Stomach smooth muscle (tissue), 2 donors: Measurements from ENCODE around the gene MSRB3.

ENCODE experiments used
- H3K27ac ChIP-seq: one replicate; pipeline ENCODE4 v1.7.0; 2013; ENCODE audit warnings: mild to moderate bottlenecking, low read length, inconsistent platforms
- H3K27me3 ChIP-seq, 2 donors: one replicate each; pipeline ENCODE4 v1.7.0; 2013; ENCODE audit warnings: low read length in 2 of 2; ENCODE audit not compliant: insufficient read depth in 2 of 2, control insufficient read depth in 1 of 2
- H3K36me3 ChIP-seq, 2 donors: one replicate each; pipeline ENCODE4 v1.7.0; 2013; ENCODE audit warnings: low read length in 2 of 2; ENCODE audit not compliant: control insufficient read depth in 2 of 2, insufficient read depth in 2 of 2
- H3K4me1 ChIP-seq: one replicate; pipeline ENCODE4 v1.7.0; 2013; ENCODE audit warnings: low read length; ENCODE audit not compliant: control insufficient read depth, insufficient read depth
- H3K4me3 ChIP-seq, 2 donors: one replicate each; pipeline ENCODE4 v1.7.0; 2013; ENCODE audit warnings: low read length in 2 of 2
- H3K9ac ChIP-seq, 2 donors: one replicate each; pipeline ENCODE4 v1.7.0; 2013; ENCODE audit warnings: low read length in 2 of 2, mild to moderate bottlenecking in 1 of 2
- H3K9me3 ChIP-seq, 2 donors: one replicate each; pipeline ENCODE4 v1.7.0; 2013; ENCODE audit warnings: low read length in 2 of 2; ENCODE audit not compliant: control insufficient read depth in 2 of 2
- donor health status: healthy.
- donor health status: Pancreatic carcinoma.

Gene MSRB3

DNA sequence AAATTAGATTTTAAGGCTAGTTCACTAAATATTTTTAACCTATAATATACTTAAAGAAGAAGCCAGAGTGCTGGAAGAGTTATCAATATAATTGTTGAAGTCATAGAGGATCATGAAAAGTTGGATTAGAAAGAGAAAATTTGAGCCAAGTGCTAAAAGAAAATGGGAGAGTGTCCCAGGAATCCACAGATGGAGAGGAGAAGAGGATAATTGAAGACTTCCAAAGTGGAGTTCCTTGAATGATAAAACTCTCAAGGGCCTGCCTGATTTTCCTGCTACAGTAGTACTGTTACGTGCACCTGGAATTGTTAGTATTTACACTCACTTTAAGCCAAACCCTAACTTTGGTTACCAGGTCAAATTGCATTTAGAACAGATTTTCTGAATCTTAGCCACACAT lies 113.2 kb downstream of the MSRB3 start:
- H3K27me3 ChIP-seq, result no peaks in the 10 kb centered on the region
- H3K9ac ChIP-seq, result no peak overlapping the region
- H3K9me3 ChIP-seq, result no peaks in the 10 kb centered on the region
- no peaks in the 10 kb centered on the region for H3K36me3 ChIP-seq
- no peak overlapping the region for H3K4me3 ChIP-seq
- no peaks in the 10 kb centered on the region for H3K4me1 ChIP-seq
- H3K27ac ChIP-seq, result no peak overlapping the region

DNA sequence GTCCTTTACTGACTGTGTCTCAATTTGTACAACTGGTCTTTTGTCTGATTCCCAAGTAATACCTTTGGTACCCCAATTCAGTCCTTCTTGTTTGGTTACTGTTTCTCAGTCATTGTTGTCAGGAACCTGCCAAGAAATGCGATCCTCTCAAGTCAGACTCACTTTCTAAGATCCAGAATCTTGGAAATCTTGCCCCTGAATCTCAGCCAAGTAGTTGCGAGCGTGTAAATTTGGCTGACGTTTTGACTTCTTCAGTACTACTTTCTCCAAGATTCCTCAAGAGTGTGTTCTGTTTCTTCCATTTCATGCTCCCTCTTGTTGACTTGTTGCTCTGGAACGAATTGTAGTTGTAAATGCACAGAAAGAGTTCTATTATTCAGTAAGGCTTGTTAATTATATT lies 114.0 kb downstream of the MSRB3 start:
- no peaks in the 10 kb centered on the region for H3K27me3 ChIP-seq

DNA sequence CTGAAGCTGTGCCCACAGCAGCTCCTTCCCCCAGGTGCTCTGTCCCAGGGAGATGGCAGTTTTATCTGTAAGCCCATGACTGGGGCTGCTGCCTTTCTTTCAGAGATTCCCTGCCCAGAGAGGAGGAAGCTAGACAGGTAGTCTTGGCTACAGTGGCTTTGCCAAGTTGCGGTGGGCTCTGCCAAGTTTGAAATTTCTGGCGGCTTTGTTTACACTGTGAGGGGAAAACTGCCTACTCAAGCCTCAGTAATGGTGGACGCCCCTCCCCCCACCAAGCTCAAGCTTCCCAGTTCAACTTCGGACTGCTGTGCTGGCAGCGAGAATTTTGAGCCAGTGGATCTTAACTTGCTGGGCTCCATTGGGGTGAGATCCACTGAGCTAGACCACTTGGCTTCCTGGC lies 124.7 kb downstream of the MSRB3 start:
- H3K36me3 ChIP-seq, result no peaks in the 10 kb centered on the region
- no peak overlapping the region for H3K27ac ChIP-seq
- no peaks in the 10 kb centered on the region for H3K27me3 ChIP-seq
- H3K9ac ChIP-seq, result no peak overlapping the region
- H3K4me3 ChIP-seq, result no peak overlapping the region
- no peaks in the 10 kb centered on the region for H3K9me3 ChIP-seq
- H3K4me1 ChIP-seq, result no peaks in the 10 kb centered on the region

More for the DNA sequence above, 114.0 kb downstream of the MSRB3 start:
- Histone ChIP-seq H3K4me3 (no peak overlapping the region), H3K9ac (no peak overlapping the region), H3K27ac (no peak overlapping the region), H3K36me3 (no peaks in the 10 kb centered on the region), H3K9me3 (no peaks in the 10 kb centered on the region), H3K4me1 (no peaks in the 10 kb centered on the region)

GRCh38 chr12:65407388-65408149 lies 129.1 kb downstream of the MSRB3 start:
- Histone ChIP-seq H3K4me3 (no peak overlapping the region), H3K9me3 (no peaks in the 10 kb centered on the region), H3K36me3 (no peaks in the 10 kb centered on the region), H3K9ac (no peak overlapping the region), H3K4me1 (peaks cover 4% of the 10 kb centered on the region), H3K27me3 (no peaks in the 10 kb centered on the region), H3K27ac (no peak overlapping the region)

DNA sequence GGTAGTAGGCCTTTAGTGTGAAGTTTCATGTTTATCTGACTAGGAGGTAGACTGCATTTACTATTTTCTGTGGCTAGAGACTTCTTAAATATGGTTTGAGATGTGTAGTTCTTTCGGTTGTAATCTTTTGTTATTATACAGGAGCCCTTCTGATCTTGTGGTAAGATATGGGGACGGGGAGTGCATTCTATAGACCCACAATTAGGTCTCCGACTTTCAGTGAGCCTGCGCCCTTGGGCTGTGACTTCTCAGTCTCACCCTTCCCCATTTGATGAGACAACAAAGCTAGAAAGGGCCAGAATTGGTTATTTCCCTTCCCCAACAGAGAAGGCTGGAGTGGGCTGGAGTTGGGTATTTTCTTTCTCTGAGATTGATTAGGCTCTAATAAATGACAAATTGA lies 130.0 kb downstream of the MSRB3 start:
- no peaks in the 10 kb centered on the region for H3K27me3 ChIP-seq
- H3K4me1 ChIP-seq, result peaks cover 4% of the 10 kb centered on the region
- H3K27ac ChIP-seq, result no peak overlapping the region
- H3K4me3 ChIP-seq, result no peak overlapping the region
- no peaks in the 10 kb centered on the region for H3K9me3 ChIP-seq
- no peaks in the 10 kb centered on the region for H3K36me3 ChIP-seq
- no peak overlapping the region for H3K9ac ChIP-seq

- H3K9ac ChIP-seq, result no peak overlapping the region
- no peak overlapping the region for H3K4me3 ChIP-seq
- H3K4me1 ChIP-seq, result peaks cover 4% of the 10 kb centered on the region
- H3K27me3 ChIP-seq, result no peaks in the 10 kb centered on the region
- no peaks in the 10 kb centered on the region for H3K9me3 ChIP-seq
- H3K36me3 ChIP-seq, result no peaks in the 10 kb centered on the region
- H3K27ac ChIP-seq, result no peak overlapping the region
These were observed 131.2 kb downstream of the MSRB3 start for GRCh38 chr12:65409726-65410125.

DNA sequence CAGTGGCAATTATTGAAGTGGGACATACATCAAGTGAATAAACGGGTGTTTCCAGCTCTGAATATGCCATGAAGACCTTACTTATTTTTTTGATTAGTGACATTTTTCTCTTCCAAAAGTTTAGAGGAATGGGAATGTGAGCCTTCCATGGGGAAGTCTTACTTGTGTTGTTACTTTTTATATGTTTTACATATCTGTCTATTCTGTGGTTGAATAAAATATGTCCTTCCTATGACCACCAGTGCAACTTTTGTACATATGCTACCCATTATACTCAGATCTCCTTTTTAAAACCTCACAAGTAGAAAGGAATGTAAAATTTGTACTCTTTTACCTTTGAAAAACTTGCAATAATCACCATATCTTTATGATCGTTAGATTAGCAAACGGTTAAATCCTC lies 132.7 kb downstream of the MSRB3 start:
- Histone ChIP-seq H3K9ac (no peak overlapping the region), H3K9me3 (no peaks in the 10 kb centered on the region), H3K4me1 (peaks cover 4% of the 10 kb centered on the region), H3K4me3 (no peak overlapping the region), H3K27ac (no peak overlapping the region), H3K36me3 (peaks cover 0 to 2% of the 10 kb centered on the region in 2 donors), H3K27me3 (no peaks in the 10 kb centered on the region)

GRCh38 chr12:65414526-65414925 lies 136.0 kb downstream of the MSRB3 start:
- Histone ChIP-seq H3K36me3 (peaks cover 9% of the 10 kb centered on the region in 2 donors), H3K9me3 (no peaks in the 10 kb centered on the region), H3K9ac (no peak overlapping the region), H3K27ac (no peak overlapping the region), H3K4me1 (peaks cover 4% of the 10 kb centered on the region), H3K27me3 (no peaks in the 10 kb centered on the region), H3K4me3 (no peak overlapping the region)

DNA sequence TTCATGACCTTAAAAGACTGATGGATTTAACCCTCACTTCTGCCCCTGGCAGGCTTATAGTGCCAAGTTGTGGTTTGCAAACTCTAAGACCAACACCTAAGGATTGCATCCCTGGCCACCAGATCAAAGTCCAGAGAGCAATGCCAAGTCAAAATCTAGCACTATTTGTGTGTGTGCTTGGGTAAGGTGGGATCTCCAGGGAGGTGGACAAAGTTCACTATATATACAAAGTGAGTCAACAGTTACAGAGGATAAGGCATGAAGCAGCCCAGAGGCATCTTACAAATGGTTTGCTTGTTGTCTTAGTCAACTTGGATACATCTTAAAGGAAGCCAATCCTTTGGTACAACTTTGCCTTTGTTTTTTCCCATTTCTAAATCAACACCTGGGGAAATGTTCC lies 137.3 kb downstream of the MSRB3 start:
- Histone ChIP-seq H3K9ac (no peak overlapping the region), H3K27ac (no peak overlapping the region), H3K4me1 (no peaks in the 10 kb centered on the region), H3K36me3 (peaks cover 12 to 13% of the 10 kb centered on the region in 2 donors), H3K4me3 (no peak overlapping the region), H3K27me3 (no peaks in the 10 kb centered on the region), H3K9me3 (peaks cover 5 to 6% of the 10 kb centered on the region in 2 donors)

DNA sequence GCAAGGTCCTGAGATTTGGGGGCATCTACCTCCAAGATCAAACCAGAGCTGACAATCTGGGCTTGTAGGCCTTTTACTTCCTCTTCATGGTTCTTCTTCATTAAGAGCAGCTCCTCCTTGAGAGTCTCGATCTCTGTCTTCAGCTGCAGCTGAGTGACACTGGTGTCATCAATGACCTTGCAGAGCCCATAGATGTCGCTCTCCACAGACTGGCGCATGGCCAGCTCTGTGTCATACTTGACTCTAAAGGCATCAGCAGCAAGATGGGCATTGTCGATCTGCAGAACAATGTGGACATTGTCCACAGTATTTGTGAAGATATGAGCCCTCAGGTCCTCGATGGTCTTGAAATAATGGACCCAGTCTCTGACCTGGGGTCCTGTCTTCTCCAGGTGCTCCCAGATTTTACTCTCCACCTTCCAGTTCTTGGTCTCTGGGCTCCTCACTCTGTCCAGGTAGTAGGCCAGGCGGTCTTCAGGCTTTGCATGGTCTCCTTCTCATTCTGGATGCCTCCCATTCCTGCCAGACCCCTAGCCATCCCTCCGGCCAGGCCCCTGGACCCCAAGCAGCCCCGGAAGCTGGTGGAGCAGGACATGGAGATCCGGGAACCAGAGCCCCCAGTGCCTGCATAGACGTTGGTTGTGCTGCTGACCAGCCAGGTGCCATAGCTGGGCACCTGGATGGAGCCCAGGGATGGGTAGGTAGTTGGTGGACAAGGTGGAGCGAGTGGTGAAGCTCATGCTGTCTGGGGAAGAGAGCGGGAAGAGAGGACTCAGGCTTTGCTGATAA lies 141.0 kb downstream of the MSRB3 start:
- Histone ChIP-seq H3K9ac (no peak overlapping the region), H3K9me3 (peaks cover 7 to 13% of the 10 kb centered on the region in 2 donors), H3K27me3 (no peaks in the 10 kb centered on the region), H3K27ac (no peak overlapping the region), H3K4me1 (no peaks in the 10 kb centered on the region), H3K36me3 (peaks cover 12 to 17% of the 10 kb centered on the region in 2 donors), H3K4me3 (no peak overlapping the region)

GRCh38 chr12:65420941-65421340 lies 142.5 kb downstream of the MSRB3 start:
- no peak overlapping the region for H3K27ac ChIP-seq
- H3K4me3 ChIP-seq, result no peak overlapping the region
- H3K9me3 ChIP-seq, result peaks cover 7 to 16% of the 10 kb centered on the region in 2 donors
- H3K36me3 ChIP-seq, result peaks cover 10 to 17% of the 10 kb centered on the region in 2 donors
- H3K9ac ChIP-seq, result no peak overlapping the region
- no peaks in the 10 kb centered on the region for H3K4me1 ChIP-seq
- no peaks in the 10 kb centered on the region for H3K27me3 ChIP-seq
